K562 (cell line): Measurements from ENCODE around the gene HEATR3. TPM values are rescaled to one million over a fixed set of nuclear protein-coding genes. Genes with fewer than 3 reads are reported as not detected.

Source experiments
- ATAC-seq: fragments of 200-7000 bp; cut with Tn5 transposase; 3 replicates; pipeline ENCODE4 v1.9.1; 2020; ENCODE audit warnings: moderate library complexity
- BruUV-seq: library from RNA; stranded (reverse); fragments of 400-500 nt; replicated peaks from 2 replicates; lab custom pipeline; 2021; lab: Mats Ljungman, UMichigan
- CTCF ChIA-PET: fragments of 300-600 bp; formaldehyde crosslinking; extraction: SDS; loops from one replicate; lab custom pipeline; 2021; ENCODE audit warnings: low intra/inter-chr PET ratio; lab: Yijun Ruan, JAX
- POLR2A ChIA-PET: fragments of 300-600, 350-650 bp; sonication (Branson Sonifier 250); formaldehyde crosslinking; extraction: SDS; loops from one replicate; lab custom pipeline; 2021; ENCODE audit warnings: antibody characterized with exemption, inconsistent platforms; lab: Yijun Ruan, JAX
- DNase-seq, 4 experiments: peaks; one replicate each; pipeline versions ENCODE4 v3.0.0 to v3.0.0-alpha.2; 2011 to 2018; ENCODE audit warnings: low spot score in 3 of 4, mixed read lengths in 3 of 4; ENCODE audit errors: extremely low read depth in 1 of 4
- FAIRE-seq: peaks from 2 replicates; lab custom pipeline; 2011; peaks lifted over from hg19 to GRCh38; lab: Jason Lieb, UNC
- H2AFZ ChIP-seq: 2 replicates; pipeline ENCODE4 v1.6.0; 2011; ENCODE audit warnings: low read depth, low read length, control low read depth, inconsistent platforms
- H3K27ac ChIP-seq: fragments of 200-600 bp; 3 replicates; pipeline ENCODE4 v1.8.0; 2011; ENCODE audit warnings: low read depth, mild to moderate bottlenecking, control low read depth, inconsistent platforms, low read length, moderate library complexity, mixed read lengths; ENCODE audit errors: extremely low read depth
- H3K27me3 ChIP-seq, 2 experiments: fragments of 300-600 bp in 1 of 2; 2 replicates in 1 of 2; 3 replicates in 1 of 2; pipeline versions ENCODE4 v1.6.0 to v1.8.0; 2011; ENCODE audit warnings: inconsistent platforms in 2 of 2, low read length in 2 of 2, mild to moderate bottlenecking in 1 of 2, mixed read lengths in 1 of 2, moderate library complexity in 1 of 2; ENCODE audit not compliant: control insufficient read depth in 2 of 2, insufficient read depth in 2 of 2
- H3K36me3 ChIP-seq: fragments of 300-600 bp; 3 replicates; pipeline ENCODE4 v1.8.0; 2011; ENCODE audit warnings: mild to moderate bottlenecking, low read length, inconsistent platforms; ENCODE audit not compliant: control insufficient read depth, insufficient read depth
- H3K4me1 ChIP-seq, 2 experiments: fragments of 200-600 bp in 1 of 2; replicated peaks in 1 of 2; 2 replicates in 1 of 2; 3 replicates in 1 of 2; pipeline versions ENCODE4 v1.5.1 to v1.8.0; 2011; ENCODE audit warnings: inconsistent platforms in 2 of 2, low read length in 2 of 2, mild to moderate bottlenecking in 1 of 2, mixed read lengths in 1 of 2, moderate library complexity in 1 of 2; ENCODE audit not compliant: control insufficient read depth in 2 of 2, insufficient read depth in 2 of 2
- H3K4me2 ChIP-seq: 2 replicates; pipeline ENCODE4 v1.6.1; 2011; ENCODE audit warnings: low read length, control low read depth, inconsistent platforms, mixed read lengths; ENCODE audit not compliant: insufficient read depth
- H3K4me3 ChIP-seq: fragments of 200-600 bp; sonication (generic), shearing (Covaris generic); 2 replicates; pipeline ENCODE4 v1.5.1; 2016; ENCODE audit warnings: control low read depth, inconsistent platforms
- H3K79me2 ChIP-seq: fragments of 200-600 bp; 3 replicates; pipeline ENCODE4 v1.8.0; 2011; ENCODE audit warnings: low read length, inconsistent platforms; ENCODE audit not compliant: control insufficient read depth, insufficient read depth
- H3K9ac ChIP-seq, 2 experiments: 2 replicates each; pipeline versions ENCODE4 v1.6.0 to v1.6.1; 2011; ENCODE audit warnings: low read depth in 2 of 2, low read length in 2 of 2, control low read depth in 1 of 2, inconsistent platforms in 1 of 2, mild to moderate bottlenecking in 1 of 2, mixed read lengths in 1 of 2; ENCODE audit not compliant: insufficient read depth in 1 of 2
- H3K9me1 ChIP-seq: one replicate; pipeline ENCODE4 v1.6.0; 2011; ENCODE audit warnings: inconsistent platforms, mild to moderate bottlenecking, low read length, moderate library complexity; ENCODE audit not compliant: control insufficient read depth, insufficient read depth
- H3K9me3 ChIP-seq: replicated peaks from 2 replicates; pipeline ENCODE4 v1.5.1; 2011; ENCODE audit warnings: low read depth, low read length, inconsistent platforms; ENCODE audit not compliant: control insufficient read depth, insufficient read depth
- H4K20me1 ChIP-seq: replicated peaks from 2 replicates; pipeline ENCODE4 v1.6.1; 2011; ENCODE audit warnings: low read length, inconsistent platforms, mixed read lengths; ENCODE audit not compliant: control insufficient read depth, insufficient read depth
- CTCF ChIP-seq, 3 experiments: IDR thresholded peaks in 2 of 3; conservative IDR thresholded peaks in 1 of 3; 2 replicates each; pipeline ENCODE4 v1.5.1; 2011 to 2012; ENCODE audit warnings: low read length in 3 of 3, mild to moderate bottlenecking in 3 of 3, control low read depth in 2 of 3, improper control_type of control experiment in 1 of 3, inconsistent platforms in 1 of 3, low read depth in 1 of 3, mixed read lengths in 1 of 3, moderate library complexity in 1 of 3; ENCODE audit not compliant: insufficient read depth in 2 of 3
- ETS1 ChIP-seq: conservative IDR thresholded peaks from 2 replicates; pipeline ENCODE4 v1.6.1; 2011; ENCODE audit warnings: low read depth, mild to moderate bottlenecking, low read length; ENCODE audit not compliant: control insufficient read depth
- HDAC8 ChIP-seq: fragments of 450-650 bp; IDR thresholded peaks from 2 replicates; pipeline ENCODE4 v1.6.1; 2016; ENCODE audit warnings: mild to moderate bottlenecking, missing genetic modification characterization, moderate library complexity, missing compliant biosample characterization
- PKNOX1 ChIP-seq: fragments of 450-650 bp; IDR thresholded peaks from 2 replicates; pipeline ENCODE4 v1.6.1; 2016
- RAD21 ChIP-seq, 2 experiments: fragments of 250-450 bp in 1 of 2; fragments of 450-650 bp in 1 of 2; sonication (Bioruptor Pico) in 1 of 2; formaldehyde crosslinking in 1 of 2; IDR thresholded peaks in 1 of 2; conservative IDR thresholded peaks in 1 of 2; 2 replicates each; pipeline versions ENCODE4 v1.4.0 to v1.8.0; 2020 to 2022; ENCODE audit warnings: mild to moderate bottlenecking in 2 of 2, moderate library complexity in 1 of 2
- REST ChIP-seq, 2 experiments: fragments of 450-650 bp; formaldehyde crosslinking in 1 of 2; IDR thresholded peaks; 2 replicates each; pipeline versions ENCODE4 v1.4.0 to v1.6.1; 2014 to 2020; ENCODE audit warnings: mild to moderate bottlenecking in 2 of 2, borderline replicate concordance in 1 of 2, low read depth in 1 of 2
- ZNF780A ChIP-seq: fragments of 250-450 bp; sonication (Bioruptor Pico); IDR thresholded peaks from 2 replicates; pipeline ENCODE4 v1.5.0; 2021; ENCODE audit warnings: mild to moderate bottlenecking
- in situ Hi-C: fragments of 300-500 bp; cut with MboI; formaldehyde crosslinking; loops from 4 replicates; pipeline ENCODE4 v1.15.0; 2018; ENCODE audit warnings: inconsistent platforms, mixed read lengths
- intact Hi-C: fragments of 100-400 bp; cut with micrococcal nuclease; formaldehyde crosslinking; loops from 2 replicates; pipeline ENCODE4 v1.14.2; 2022
- polyA plus RNA-seq, 8 experiments: library from polyadenylated mRNA; depleted of rRNA in 4 of 8; stranded (reverse) in 5 of 8; unstranded in 3 of 8; fragments of >200 nt; fragmentation: Nextera tagmentation in 2 of 8; fragmentation: Illumina TruSeq in 1 of 8; extraction: Ambion mirVana in 2 of 8; extraction: Trizol in 1 of 8; gene quantifications; 2 replicates each; pipeline versions ENCODE4 v1.2.1 to v1.2.3, GENCODE V29; 2011 to 2014; ENCODE audit warnings: inconsistent platforms in 1 of 8, missing spikeins in 1 of 8
- total RNA-seq, 7 experiments: library from RNA; depleted of rRNA in 6 of 7; stranded (reverse); fragments of >200 nt in 6 of 7; fragmentation: Illumina TruSeq in 2 of 7; extraction: Trizol in 2 of 7; gene quantifications; 2 replicates each; pipeline versions ENCODE4 v1.2.1 to v1.2.3, GENCODE V29; 2011 to 2021; ENCODE audit warnings: low replicate concordance in 1 of 7

HEATR3 gene
- total and polyA plus RNA-seq, 9 of the 15 experiments (the other 6 are each of a cell fraction or from before 2014, with no cell fraction given): 1.7 to 30.2 (median 18.8) TPM

- TF ChIP-seq ZNF780A: no peak
- TF ChIP-seq PKNOX1: no peak
- no peak for TF ChIP-seq HDAC8 (tag)
These were observed 67.4 kb downstream of the HEATR3 start (continued) for GRCh38 chr16:50133214-50133613.

- H3K4me3 ChIP-seq: no peak overlapping the region
- no peaks in the 10 kb centered on the region for H3K79me2 ChIP-seq
- no peaks in the 10 kb centered on the region for H4K20me1 ChIP-seq
- H3K36me3 ChIP-seq: no peaks in the 10 kb centered on the region
- in situ Hi-C loops (no loop called here), intact Hi-C loops (loop anchor here (5.0 kb wide), 1 partner anchor 76 kb away; no protein-coding TSS in a partner anchor)
- H2AFZ ChIP-seq: no peak overlapping the region
- no peaks in the 10 kb centered on the region for H3K9me1 ChIP-seq
- H3K27me3 ChIP-seq: peaks cover 12 to 15% of the 10 kb centered on the region in 2 experiments
- DNase-seq: no peak
- no peak overlapping the region for H3K9ac ChIP-seq
- peak; percentile 51; the same call in 1 of the 3 replicates for ATAC-seq
- BruUV-seq: no TSS peak
- TF ChIP-seq ETS1: no peak
- TF ChIP-seq RAD21 (CRISPR knock-in tag; conservative IDR thresholded peaks at IDR 0.05 in 1 of 2, IDR thresholded peaks at IDR 0.05 in 1 of 2): peak in 1 of 2 experiments; percentile 52; a peak in 2 of 4 replicates
- TF ChIP-seq CTCF (IDR thresholded peaks at IDR 0.05 in 2 of 3, conservative IDR thresholded peaks at IDR 0.05 in 1 of 3; ENCODE audit: insufficient read depth in 2 of 3, low read depth in 1 of 3, low read length in 3 of 3): peak; percentile 31 to 38 (median 33); a peak in 5 of 6 replicates
- TF ChIP-seq REST (IDR thresholded peaks at IDR 0.05; ENCODE audit: borderline replicate concordance): peak; percentile 11; the same call in 1 of the 2 replicates
- no peak for TF ChIP-seq REST (CRISPR knock-in tag; IDR thresholded peaks at IDR 0.05; ENCODE audit: low read depth)
- H3K4me2 ChIP-seq: no peak overlapping the region
- CTCF ChIA-PET: no interaction called here
- peak; percentile 60 for FAIRE-seq
- H3K9me3 ChIP-seq: no peaks in the 10 kb centered on the region
- H3K27ac ChIP-seq: no peak overlapping the region
- POLR2A ChIA-PET: no interaction called here
- no peaks in the 10 kb centered on the region for H3K4me1 ChIP-seq
These were observed 70.6 kb downstream of the HEATR3 start for GRCh38 chr16:50136399-50136798.
